T-helper 22 cell (primary cell): ENCODE measurements around the gene RUFY4.
"Not testable (repeated sequence)": the region's sequence is repeated elsewhere in the genome, so short reads cannot be mapped to it uniquely, and the experiment has no call there.

ENCODE experiments used
- DNase-seq: peaks from one replicate; pipeline ENCODE4 v3.0.0-alpha.2; 2020; ENCODE audit warnings: low read depth

The RUFY4 gene

DNA sequence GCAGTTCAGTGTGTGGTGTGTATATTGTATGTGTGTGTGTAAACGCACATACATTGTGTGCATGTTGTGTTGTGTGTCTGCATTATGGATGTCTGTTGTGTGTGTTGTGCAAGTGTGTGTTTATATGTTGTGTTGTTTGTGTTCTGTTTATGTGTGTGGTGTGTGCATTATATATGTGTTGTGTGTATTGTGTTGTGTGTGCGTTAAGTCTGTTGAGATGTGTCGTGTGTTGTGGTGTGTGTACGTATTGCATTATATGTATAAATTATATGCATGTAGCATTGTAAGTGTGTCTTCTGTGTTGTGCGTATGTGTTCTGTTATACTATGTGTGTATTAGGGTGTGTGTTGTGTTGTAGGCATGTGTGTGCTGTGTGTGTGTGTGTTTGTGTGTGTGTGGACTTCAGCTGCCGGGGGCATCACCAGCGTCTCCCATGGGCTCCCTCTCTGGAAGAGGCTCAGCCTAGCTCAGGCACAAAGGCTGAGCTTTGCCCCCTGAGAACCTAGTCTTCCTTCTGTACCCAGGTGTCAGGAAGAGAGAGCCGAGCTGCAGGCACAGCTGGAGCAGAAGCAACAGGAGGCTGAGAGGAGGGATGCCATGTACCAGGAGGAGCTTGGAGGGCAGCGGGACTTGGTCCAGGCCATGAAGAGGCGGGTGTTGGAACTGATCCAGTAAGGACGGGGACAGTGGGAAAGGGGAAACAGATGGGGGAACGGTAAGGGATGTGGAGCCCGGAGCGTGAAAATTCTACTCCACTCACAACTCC, 13.7 kb downstream of the RUFY4 start:
- no peak for DNase-seq

DNA sequence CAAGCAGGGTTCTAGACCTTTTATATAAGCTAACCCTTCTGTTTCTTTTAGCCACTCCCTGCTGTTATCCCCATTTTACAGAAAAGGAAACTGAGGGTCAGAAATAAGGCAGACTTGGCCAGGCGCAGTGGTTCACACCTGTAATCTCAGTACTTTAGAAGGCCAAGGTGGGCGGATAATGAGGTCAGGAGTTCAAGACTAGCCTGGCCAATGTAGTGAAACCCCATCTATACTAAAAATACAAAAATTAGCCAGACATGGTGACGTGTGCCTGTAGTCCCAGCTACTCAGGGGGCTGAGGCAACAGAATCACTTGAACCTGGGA, 14.3 kb downstream of the RUFY4 start:
- no peak for DNase-seq

DNA sequence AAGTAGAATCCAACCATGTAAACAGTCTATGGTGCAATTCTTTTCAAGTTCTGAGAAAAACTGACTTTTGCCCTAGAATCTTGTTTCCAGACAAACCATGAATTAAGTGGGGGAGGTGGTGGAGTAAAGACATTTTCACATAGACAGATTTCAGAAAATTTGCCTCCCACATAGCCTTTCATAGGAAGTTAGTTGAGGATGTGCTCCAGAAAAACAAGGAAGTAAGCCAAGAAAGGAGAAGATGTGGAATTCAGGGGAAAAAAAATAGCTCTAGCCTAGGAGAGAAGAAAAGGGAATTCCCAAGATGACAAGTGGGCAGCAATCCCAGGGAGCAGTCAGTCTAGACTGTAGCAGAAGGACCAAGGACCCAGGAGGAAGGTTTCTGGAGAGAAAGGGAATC, 17.4 kb downstream of the RUFY4 start:
- DNase-seq, result no peak

DNA sequence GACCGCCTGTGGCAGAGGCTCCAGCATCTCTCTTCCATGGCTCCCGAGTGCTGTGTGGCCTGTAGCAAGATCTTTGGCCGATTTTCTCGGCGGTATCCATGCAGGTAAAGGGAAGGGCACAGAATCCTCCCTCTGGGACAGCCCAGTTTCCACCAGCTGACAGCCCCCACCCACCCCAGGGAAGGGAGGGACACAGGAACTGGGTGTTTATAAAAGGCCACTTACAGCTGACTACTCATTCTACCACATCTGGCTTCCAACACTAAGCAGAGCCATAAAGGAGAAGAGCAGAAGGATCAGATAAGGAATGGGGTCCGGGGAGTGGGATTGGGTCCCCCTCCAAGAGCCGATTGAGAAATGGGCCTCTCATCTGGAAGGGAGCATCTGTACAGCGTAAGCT, 20.2 kb downstream of the RUFY4 start:
- no peak for DNase-seq

DNA sequence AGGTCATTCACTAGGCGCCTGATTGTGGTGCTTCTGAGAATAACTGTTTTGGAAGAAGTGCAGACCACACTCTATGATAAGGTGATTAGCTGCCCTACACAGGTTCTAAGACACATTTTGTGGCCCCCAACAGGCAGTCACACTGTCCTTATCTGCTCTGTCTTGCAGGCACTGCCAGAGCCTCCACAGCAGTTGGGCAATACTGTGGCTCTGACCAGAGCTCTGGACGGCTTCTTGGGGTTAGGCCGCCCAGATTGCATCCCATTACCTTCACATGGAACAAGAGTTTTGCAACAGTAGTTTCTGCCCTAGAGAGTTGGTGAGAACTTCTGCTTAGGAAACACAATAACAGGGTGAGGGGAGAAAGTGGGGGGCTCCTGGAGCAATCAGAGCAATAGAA, 22.7 kb downstream of the RUFY4 start:
- no peak for DNase-seq

DNA sequence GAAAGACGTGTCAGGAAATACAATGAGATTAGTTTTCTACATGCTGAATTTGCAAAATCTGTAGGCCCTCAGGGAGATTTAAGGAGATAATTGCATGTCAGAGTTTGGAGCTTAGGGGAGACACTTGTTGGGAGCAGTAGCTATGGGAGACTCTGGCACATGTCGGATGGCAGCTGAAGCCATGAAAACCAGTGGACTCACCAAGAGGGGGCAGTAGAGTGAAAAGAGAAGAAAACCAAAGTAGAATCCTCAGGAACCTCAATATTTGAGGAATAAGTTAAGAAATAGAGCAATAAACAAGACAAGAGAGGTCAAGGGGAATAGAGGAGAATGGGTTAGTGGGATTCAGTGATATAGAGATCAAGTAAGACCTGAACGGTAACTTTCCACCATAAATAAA, 24.8 kb downstream of the RUFY4 start:
- no peak for DNase-seq

DNA sequence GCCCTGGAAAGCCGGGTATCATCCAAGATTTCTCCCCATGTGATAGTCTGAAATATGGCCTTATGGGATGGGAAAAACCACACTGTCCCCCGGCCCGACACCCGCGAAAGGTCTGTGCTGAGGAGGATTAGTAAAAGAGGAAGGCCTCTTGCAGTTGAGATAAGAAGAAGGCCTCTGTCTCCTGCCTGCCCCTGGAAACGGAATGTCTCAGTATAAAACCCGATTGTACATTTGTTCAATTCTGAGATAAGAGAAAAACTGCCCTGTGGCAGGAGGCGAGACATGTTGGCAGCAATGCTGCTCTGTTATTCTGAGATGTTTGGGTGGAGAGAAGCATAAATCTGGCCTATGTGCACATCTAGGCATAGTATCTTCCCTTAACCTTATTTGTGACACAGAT, 26.8 kb downstream of the RUFY4 start:
- no peak for DNase-seq

DNA sequence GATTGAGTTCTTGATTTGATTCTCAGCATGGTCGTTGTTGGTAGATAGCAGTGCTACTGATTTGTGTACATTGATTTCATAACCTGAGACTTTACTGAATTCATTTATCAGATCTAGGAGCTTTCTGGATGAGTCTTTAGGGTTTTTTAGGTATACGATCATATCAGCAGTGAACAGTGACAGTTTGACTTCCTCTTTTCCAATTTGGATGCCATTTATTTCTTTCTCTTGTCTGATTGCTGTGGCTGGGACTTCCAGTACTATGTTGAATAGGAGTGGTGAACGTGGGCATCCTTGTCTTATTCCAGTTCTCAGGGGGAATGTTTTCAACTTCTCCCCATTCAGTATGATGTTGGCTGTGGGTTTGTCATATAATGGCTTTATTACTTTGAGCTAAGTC, 28.9 kb downstream of the RUFY4 start:
- no peak for DNase-seq

DNA sequence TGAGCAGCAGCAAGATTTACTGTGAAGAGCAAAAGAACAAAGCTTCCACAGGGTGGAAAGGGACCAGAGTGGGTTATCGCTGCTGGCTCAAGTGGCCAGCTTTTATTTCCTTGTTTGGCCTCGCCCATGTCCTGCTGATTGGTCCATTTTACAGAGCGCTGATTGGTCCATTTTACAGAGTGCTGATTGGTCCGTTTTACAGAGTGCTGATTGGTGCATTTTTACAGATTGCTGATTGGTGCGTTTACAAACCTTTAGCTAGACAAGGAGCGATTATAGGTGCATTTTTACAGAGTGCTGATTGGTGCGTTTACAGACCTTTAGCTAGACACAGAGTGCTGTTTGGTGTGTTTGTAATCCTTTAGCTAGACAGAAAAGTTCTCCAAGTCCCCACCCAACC, 39.8 kb downstream of the RUFY4 start:
- not testable (repeated sequence) for DNase-seq

DNA sequence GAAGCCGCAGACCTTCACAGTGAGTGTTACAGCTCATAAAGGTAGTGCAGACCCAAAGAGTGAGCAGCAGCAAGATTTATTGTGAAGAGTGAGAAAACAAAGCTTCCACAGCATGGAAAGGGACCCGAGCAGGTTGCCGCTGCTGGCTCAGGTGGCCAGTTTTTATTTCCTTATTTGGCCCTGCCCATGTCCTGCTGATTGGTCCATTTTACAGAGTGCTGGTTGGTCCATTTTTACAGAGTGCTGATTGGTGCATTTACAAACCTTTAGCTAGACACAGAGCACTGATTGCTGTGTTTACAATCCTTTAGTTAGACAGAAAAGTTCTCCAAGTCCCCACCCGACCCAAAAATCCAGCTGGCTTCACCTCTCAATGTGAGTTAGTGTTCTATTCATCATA, 52.7 kb downstream of the RUFY4 start:
- DNase-seq, result not testable (repeated sequence)

DNA sequence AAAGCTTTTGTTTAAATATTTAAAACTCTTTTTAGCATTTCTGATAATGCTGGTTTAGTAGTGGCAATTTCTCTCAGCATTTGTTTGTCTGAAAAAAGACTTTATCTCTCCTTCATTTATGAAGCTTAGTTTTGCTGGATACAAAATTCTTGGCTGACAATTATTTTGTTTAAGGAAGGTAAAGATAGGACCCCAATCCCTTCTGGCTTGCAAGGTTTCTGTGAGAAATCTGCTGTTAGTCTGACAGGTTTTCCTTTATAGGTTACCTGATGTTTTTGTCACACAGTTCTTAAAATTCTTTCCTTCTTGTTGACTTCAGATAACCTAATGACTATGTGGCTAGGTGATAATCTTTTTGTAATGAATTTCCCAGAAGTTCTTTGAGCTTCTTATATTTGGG, 53.2 kb downstream of the RUFY4 start:
- DNase-seq, result not testable (repeated sequence)

DNA sequence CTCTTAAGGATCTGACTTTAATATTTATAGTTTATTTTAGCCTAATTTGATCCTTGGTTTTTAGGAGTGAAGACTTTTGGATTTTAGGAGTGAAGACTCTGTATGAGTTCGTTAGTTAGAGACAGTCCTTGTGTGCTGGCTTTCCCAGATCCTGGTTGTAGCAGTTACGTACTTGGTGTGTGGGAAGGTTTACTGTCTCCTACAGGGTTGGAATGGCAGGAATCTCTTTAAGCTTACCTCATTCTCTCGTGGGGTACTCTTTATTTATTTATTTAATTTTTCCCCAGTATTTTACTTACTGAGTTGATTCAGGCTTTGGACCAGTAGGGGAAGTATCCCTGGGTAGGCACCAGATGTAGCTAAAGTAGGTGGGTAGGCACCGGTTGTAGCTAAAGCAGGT, 54.9 kb downstream of the RUFY4 start:
- no peak for DNase-seq

DNA sequence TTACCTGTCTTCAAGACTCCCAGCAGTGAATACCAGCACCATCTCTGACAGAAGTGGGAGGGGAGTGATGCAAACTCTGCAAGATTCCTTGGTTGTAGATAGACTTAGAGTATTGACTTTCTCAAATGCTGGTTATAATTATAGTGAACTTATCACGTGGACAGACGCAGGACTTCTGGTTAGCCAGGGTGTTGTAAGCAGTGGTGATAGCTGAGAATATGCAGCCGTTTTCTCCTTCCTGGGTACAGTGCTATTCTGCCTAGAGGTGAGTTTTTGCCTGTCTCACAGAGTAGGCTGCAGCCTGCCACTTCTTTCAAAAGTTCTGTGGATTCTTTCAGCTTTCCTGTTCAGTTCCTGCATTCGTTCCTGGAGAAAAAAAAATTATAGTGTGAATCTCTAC, 56.0 kb downstream of the RUFY4 start:
- DNase-seq, result no peak

DNA sequence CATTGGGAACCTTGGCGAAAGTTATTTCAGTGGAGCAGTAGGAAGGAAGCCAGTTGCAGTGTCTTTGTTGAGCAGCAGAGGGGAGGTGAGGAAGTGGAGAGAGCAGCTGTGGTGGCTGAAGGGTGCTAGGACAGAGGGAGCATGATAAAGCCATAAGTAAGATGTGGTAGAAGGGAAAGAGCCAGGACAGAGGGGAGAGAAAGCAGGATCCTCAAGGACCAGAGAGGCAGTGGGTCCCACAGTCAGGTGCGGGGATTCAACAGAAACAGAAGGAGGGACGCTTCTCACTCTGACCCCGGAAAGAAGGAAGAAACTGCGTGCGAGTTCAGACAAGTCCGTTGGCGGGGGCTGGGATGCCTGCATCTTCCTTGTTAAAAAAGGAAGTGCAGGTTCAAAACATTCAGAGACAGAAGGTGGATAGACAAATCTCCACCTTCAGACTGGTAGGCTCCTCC, 56.6 kb downstream of the RUFY4 start, which contains the start of gene CXCR2:
Gene CXCR2, plus strand, starts transcription at position 403 of the 455 bp plus-strand sequence. CDS start 8,774 bp downstream, outside the sequence.
- no peak for DNase-seq

DNA sequence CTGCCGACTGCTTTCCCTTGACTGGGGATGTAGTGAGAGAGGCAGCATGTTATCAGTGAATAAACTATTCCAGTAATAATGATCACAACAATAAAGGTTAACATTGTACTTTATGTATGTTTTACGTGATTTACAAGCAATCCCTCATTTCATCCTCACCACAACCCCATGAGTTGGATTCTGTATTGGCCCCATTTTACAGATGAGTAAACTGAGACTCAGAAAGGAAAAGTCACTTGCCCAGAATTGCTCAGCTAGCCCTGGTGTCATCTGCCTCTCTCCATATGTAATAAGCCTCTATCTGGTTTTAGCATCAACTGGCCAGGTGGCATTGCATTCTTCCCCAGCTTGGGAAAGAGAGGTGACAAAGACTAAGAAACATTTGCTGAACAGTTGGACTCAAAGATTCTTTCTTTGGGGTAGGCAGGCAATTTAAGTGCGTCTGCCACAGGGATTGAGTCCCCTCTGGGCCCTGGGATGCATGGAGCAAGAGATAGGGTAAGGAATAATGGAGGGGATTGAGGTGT, 58.9 kb downstream of the RUFY4 start:
- DNase-seq, result no peak

DNA sequence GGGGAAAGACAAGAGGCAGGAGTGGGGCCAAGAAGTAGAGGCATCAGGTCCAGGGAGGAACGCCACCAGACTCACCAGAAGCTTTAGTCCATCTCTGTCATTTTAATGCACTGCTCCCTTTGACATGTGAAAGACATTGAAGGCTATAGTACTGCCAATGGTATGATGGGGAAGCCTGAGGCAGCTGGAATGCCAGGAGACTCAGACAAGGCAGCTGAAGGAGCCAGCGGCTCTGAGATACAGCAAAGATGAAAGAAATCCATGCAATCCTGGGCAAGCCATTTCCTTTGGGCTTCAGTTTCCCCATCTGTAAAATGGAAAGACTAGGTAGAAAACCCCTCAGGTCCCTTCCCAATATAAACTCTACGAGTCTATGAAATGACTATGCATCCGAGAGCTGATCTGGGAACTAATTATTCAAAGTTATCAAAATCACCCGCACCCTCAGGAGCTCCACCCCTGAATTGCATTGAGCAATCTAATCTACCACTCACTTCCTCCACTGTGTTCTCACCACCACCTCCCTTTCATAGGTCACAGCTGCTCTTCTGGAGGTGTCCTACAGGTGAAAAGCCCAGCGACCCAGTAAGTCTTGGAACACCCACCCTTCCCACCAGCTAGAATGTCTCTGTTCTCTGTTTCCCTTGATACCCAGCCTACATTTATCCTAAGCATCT, 59.9 kb downstream of the RUFY4 start:
- DNase-seq, result no peak

DNA sequence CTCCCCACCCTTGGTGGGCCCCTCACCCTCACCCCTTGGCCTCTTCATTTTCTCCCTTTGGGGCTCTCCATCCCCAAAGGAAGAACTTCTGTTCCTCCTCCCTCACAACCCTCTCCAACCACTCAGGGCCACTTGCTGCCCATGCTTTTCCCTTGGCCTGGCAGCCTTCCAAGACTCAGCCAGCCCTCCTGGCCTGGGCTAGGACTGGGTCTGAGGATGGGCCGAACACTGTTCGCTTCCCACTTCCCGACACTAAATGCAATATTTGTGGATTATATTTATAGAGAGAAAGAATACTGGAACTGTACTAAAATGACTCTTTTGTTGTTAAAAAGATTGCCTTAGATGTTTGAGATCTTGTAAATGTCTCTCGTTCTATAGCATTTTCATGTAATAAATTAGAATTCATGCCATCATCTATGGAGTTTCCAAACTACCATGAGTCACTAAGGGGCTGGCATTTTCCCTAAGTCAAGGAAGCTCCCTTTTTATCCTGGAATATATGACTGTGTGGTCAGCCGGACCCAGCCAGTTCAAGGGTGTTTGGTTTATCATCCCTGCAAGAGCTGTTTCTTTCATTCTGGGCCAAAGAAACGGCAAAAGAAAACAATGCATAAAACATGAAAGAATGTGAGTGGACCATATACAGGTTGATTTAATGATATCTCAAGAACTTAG, 60.5 kb downstream of the RUFY4 start:
- DNase-seq, result no peak

DNA sequence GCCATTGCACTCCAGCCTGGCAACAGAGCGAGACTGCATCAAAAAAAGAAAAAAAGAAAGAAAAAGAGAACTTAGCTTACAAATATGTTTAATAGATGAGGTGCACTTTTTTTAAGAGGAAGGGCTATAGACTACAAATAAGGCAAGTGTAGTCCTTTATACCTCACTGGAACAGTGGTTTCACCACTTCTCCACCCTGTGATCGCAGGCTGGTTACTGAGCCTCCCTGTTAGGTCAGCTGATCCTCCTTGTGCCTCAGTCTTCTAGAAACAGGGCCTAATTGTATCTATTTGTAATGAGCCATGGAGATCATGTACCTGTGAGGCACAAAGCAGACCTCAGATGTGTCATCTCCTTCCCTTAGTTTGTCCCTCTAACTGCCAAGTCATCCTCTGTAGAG, 61.3 kb downstream of the RUFY4 start:
- no peak for DNase-seq

DNA sequence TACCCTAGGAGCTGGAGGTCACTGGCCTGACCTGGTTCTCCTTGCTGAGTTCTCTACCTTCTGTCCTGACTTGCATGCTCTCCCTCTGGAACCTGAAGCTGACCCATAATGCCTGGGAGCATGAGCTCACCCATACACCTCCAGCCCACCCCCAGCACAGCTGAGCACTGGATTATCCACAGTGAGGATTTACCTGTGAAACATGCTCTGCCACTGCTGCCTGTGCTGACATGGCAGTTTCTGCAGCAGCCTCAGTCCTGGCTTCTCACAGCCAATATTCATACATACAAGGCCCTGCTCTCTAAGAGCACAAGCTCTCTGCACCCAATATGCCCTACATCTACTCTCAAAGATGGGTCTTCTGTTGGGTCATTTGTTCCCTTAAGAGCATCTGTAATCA, 61.8 kb downstream of the RUFY4 start:
- DNase-seq, result no peak

DNA sequence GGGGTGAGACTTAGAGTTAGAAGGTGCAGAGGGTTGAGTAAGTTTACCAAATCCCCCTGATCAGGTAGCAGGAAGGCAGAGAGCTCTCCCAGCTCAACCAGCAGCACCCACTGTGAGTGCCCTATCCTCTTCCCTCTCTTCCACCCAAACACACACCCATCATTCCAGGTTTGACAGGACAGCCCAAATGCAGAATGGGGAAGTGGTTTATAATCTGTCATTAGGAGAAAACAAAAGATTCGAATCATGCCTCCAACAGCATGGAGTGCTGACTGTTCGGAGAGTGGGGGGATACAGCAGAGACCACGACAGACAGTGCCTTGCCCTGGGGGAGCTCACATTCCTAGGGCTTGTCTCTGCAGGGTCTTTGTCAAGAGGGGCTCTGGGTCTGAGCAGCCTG, 68.5 kb downstream of the RUFY4 start:
- DNase-seq, result no peak

DNA sequence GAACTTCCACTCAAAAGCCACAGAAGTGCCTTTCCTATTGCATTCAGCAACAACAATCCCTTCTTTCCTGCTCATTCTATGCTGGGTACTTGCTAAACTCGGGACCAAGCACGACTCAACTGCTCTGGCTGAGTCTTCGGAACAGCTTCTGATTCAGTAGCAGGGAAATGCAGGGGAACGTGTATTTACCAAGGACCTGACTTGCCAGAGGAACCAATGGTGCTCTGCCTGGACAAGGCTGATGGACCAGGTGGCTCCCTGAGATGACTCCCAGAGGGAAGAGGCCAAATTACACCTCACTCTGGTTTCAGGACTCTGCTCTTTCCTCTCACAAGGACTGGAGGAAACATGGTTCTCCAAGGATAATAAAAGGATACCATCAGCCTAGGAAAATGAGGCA, 69.0 kb downstream of the RUFY4 start:
- DNase-seq, result no peak
